HG02763 (cell line): ENCODE results near the gene REM1.

Experiments
- ATAC-seq: cut with Tn5 transposase; IDR thresholded peaks from one replicate; pipeline ENCODE4 v1.9.1; 2021; ENCODE audit warnings: mild to moderate bottlenecking, moderate library complexity; ENCODE audit not compliant: unreplicated experiment

Gene REM1

GRCh38 chr20:31522731-31523130 is 47.6 kb downstream of the REM1 start:
- no peak for ATAC-seq

GRCh38 chr20:31523361-31524283 is 48.5 kb downstream of the REM1 start:
- no peak for ATAC-seq

GRCh38 chr20:31527266-31527665 is 52.2 kb downstream of the REM1 start:
- ATAC-seq, result no peak
